Ishikawa (cell line): ENCODE data around the gene AMT.

ENCODE experiments used
- CEBPB ChIP-seq: IDR thresholded peaks from 2 replicates; pipeline ENCODE4 v1.6.1; 2012
- EGR1 ChIP-seq: IDR thresholded peaks from 2 replicates; pipeline ENCODE4 v1.6.1; 2012
- EP300 ChIP-seq: IDR thresholded peaks from 2 replicates; pipeline ENCODE4 v1.6.1; 2012; ENCODE audit warnings: borderline replicate concordance
- TCF12 ChIP-seq: IDR thresholded peaks from 2 replicates; pipeline ENCODE4 v1.6.1; 2012; ENCODE audit warnings: low read depth
- TEAD4 ChIP-seq: IDR thresholded peaks from 2 replicates; pipeline ENCODE4 v1.6.1; 2012
- TF ChIP-seq, protein P1 (sequence below): IDR thresholded peaks from 2 replicates; pipeline ENCODE4 v1.6.1; 2012

DNA sequence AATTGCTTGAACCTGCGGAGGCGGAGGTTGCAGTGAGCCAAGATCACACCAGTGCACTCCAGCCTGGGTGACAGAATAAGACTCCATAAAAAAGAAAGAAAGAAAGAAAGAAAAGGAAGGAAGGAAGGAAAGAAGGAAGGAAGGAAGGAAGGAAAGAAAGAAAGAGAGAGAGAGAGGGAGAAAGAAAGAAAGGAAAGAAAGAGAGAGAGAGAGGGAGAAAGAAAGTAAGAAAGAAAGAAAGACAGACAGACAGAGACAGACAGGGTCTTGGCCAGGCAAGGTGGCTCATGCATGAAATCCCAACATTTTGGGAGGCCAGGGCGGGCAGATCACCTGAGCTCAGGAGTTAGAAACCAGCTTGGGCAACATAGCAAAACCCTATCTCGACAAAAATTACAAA, 31.3 kb upstream of the AMT start:
- TF ChIP-seq CEBPB (no peak), TEAD4 (no peak), EP300 (no peak), EGR1 (no peak), TCF12 (no peak)
- TF ChIP-seq, protein P1, sequence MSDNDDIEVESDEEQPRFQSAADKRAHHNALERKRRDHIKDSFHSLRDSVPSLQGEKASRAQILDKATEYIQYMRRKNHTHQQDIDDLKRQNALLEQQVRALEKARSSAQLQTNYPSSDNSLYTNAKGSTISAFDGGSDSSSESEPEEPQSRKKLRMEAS, result no peak
